ENCODE measurements around the gene SLC4A5. TPM values are rescaled to one million over a fixed set of nuclear protein-coding genes. Genes with fewer than 3 reads are reported as not detected.
A peak's percentile ranks its signal among the peaks of the same experiment; 100 is the strongest.

SLC4A5 gene
- total RNA-seq, 8 experiments from 2014 or later = 0.25 to 5.9 (median 2.8) TPM

- in situ Hi-C loops (cut with MboI; ENCODE audit: low pct_unique_long_range_greater_than_20kb in 2 of 9, low sequenced_read_pairs in 9 of 9, unreplicated experiment in 9 of 9) = loop anchor here in 1 of 9 experiments (10.0 kb wide), 1 partner anchor 61 kb away; no protein-coding TSS in a partner anchor
- Histone ChIP-seq H3K4me1 (replicated peaks in 1 of 2) (no peaks in the 10 kb centered on the region), H3K27ac (no peak overlapping the region), H3K4me3 (no peak overlapping the region)
- ATAC-seq (replicated peaks in 6 of 8) = no peak
- 40 to 100% (median 85%) methylated on average over 1 to 2 of the region's 2 CpGs; no CpG with 5 or more reads in 5 of the 10 experiments for WGBS, 10 experiments
Observed at GRCh38 chr2:74325815-74326214, 17.4 kb downstream of the SLC4A5 start.

GRCh38 chr2:74321737-74322136, 21.5 kb downstream of the SLC4A5 start:
- H3K4me3 ChIP-seq = no peak overlapping the region
- 67 to 100% (median 87%) methylated on average over 1 to 2 of the region's 2 CpGs; no CpG with 5 or more reads in 1 of the 10 experiments for WGBS, 10 experiments
- in situ Hi-C loops (cut with MboI; ENCODE audit: low pct_unique_long_range_greater_than_20kb in 2 of 9, low sequenced_read_pairs in 9 of 9, unreplicated experiment in 9 of 9) = loop anchor here in 1 of 9 experiments (10.0 kb wide), 1 partner anchor 57 kb away; no protein-coding TSS in a partner anchor
- no peaks in the 10 kb centered on the region for H3K4me1 ChIP-seq (replicated peaks in 1 of 2)
- ATAC-seq (replicated peaks in 6 of 8) = no peak
- H3K27ac ChIP-seq = no peak overlapping the region

- in situ Hi-C loops (cut with MboI; ENCODE audit: low pct_unique_long_range_greater_than_20kb in 2 of 9, low sequenced_read_pairs in 9 of 9, unreplicated experiment in 9 of 9) = no loop called here
- ATAC-seq (replicated peaks in 6 of 8) = peak in 1 of 8 experiments; percentile 61
- H3K27ac ChIP-seq = no peak overlapping the region
- H3K4me1 ChIP-seq (replicated peaks in 1 of 2) = no peaks in the 10 kb centered on the region
- H3K4me3 ChIP-seq = no peak overlapping the region
Observed at GRCh38 chr2:74317701-74318100, 25.5 kb downstream of the SLC4A5 start.

- in situ Hi-C loops (cut with MboI; ENCODE audit: low pct_unique_long_range_greater_than_20kb in 2 of 9, low sequenced_read_pairs in 9 of 9, unreplicated experiment in 9 of 9) = no loop called here
- H3K27ac ChIP-seq = no peak overlapping the region
- H3K4me1 ChIP-seq (replicated peaks in 1 of 2) = no peaks in the 10 kb centered on the region
- peak; percentile 19 to 98 (median 52) for ATAC-seq (replicated peaks in 6 of 8)
- WGBS, 10 experiments = 0 to 71% (median 50%) methylated on average over 1 to 6 of the region's 6 CpGs; no CpG with 5 or more reads in 1 of the 10 experiments
- no peak overlapping the region for H3K4me3 ChIP-seq
Observed at GRCh38 chr2:74316627-74317295, 26.5 kb downstream of the SLC4A5 start.

- Histone ChIP-seq H3K4me1 (replicated peaks in 1 of 2) (no peaks in the 10 kb centered on the region), H3K27ac (no peak overlapping the region), H3K4me3 (no peak overlapping the region)
- in situ Hi-C loops (cut with MboI; ENCODE audit: low pct_unique_long_range_greater_than_20kb in 2 of 9, low sequenced_read_pairs in 9 of 9, unreplicated experiment in 9 of 9) = no loop called here
- ATAC-seq (replicated peaks in 6 of 8) = peak in 1 of 8 experiments; percentile 85
- 0 to 100% (median 80%) methylated on average over 1 to 3 of the region's 5 CpGs; no CpG with 5 or more reads in 4 of the 10 experiments for WGBS, 10 experiments
Observed at GRCh38 chr2:74314107-74314506, 29.1 kb downstream of the SLC4A5 start.

GRCh38 chr2:74313497-74313896, 29.7 kb downstream of the SLC4A5 start:
- H3K4me1 ChIP-seq (replicated peaks in 1 of 2) = no peaks in the 10 kb centered on the region
- WGBS, 10 experiments = 0 to 80% (median 66%) methylated on average over 1 to 2 of the region's 2 CpGs; no CpG with 5 or more reads in 5 of the 10 experiments

GRCh38 chr2:74312913-74313312, 30.3 kb downstream of the SLC4A5 start:
- ATAC-seq (replicated peaks in 6 of 8) = no peak
- H3K4me3 ChIP-seq = no peak overlapping the region
- no peak overlapping the region for H3K27ac ChIP-seq
- H3K4me1 ChIP-seq (replicated peaks in 1 of 2) = no peaks in the 10 kb centered on the region
- in situ Hi-C loops (cut with MboI; ENCODE audit: low pct_unique_long_range_greater_than_20kb in 2 of 9, low sequenced_read_pairs in 9 of 9, unreplicated experiment in 9 of 9) = no loop called here

More at GRCh38 chr2:74313497-74313896, 29.7 kb downstream of the SLC4A5 start:
- Histone ChIP-seq H3K27ac (no peak overlapping the region), H3K4me3 (no peak overlapping the region)
- no peak for ATAC-seq (replicated peaks in 6 of 8)
- in situ Hi-C loops (cut with MboI; ENCODE audit: low pct_unique_long_range_greater_than_20kb in 2 of 9, low sequenced_read_pairs in 9 of 9, unreplicated experiment in 9 of 9) = no loop called here

- ATAC-seq (replicated peaks in 6 of 8) = no peak
- in situ Hi-C loops (cut with MboI; ENCODE audit: low pct_unique_long_range_greater_than_20kb in 2 of 9, low sequenced_read_pairs in 9 of 9, unreplicated experiment in 9 of 9) = no loop called here
- Histone ChIP-seq H3K4me3 (no peak overlapping the region), H3K27ac (no peak overlapping the region), H3K4me1 (replicated peaks in 1 of 2) (no peaks in the 10 kb centered on the region)
- 0 to 100% (median 83%) methylated on average over 1 to 4 of the region's 8 CpGs; no CpG with 5 or more reads in 4 of the 10 experiments for WGBS, 10 experiments
Observed at GRCh38 chr2:74307720-74308119, 35.5 kb downstream of the SLC4A5 start.

GRCh38 chr2:74304332-74305148, 38.7 kb downstream of the SLC4A5 start:
- peak in 2 of 8 experiments; percentile 22 to 72 for ATAC-seq (replicated peaks in 6 of 8)

GRCh38 chr2:74302865-74303264, 40.4 kb downstream of the SLC4A5 start:
- no peak for ATAC-seq (replicated peaks in 6 of 8)
- in situ Hi-C loops (cut with MboI; ENCODE audit: low pct_unique_long_range_greater_than_20kb in 2 of 9, low sequenced_read_pairs in 9 of 9, unreplicated experiment in 9 of 9) = no loop called here
- H3K4me1 ChIP-seq (replicated peaks in 1 of 2) = no peaks in the 10 kb centered on the region
- no peak overlapping the region for H3K4me3 ChIP-seq
- 60% methylated on average over 1 of the region's 2 CpGs; no CpG with 5 or more reads in 9 of the 10 experiments for WGBS, 10 experiments
- H3K27ac ChIP-seq = no peak overlapping the region

More at GRCh38 chr2:74304332-74305148, 38.7 kb downstream of the SLC4A5 start:
- no peaks in the 10 kb centered on the region for H3K4me1 ChIP-seq (replicated peaks in 1 of 2)
- 41 to 94% (median 84%) methylated on average over 1 to 5 of the region's 7 CpGs; no CpG with 5 or more reads in 4 of the 10 experiments for WGBS, 10 experiments
- in situ Hi-C loops (cut with MboI; ENCODE audit: low pct_unique_long_range_greater_than_20kb in 2 of 9, low sequenced_read_pairs in 9 of 9, unreplicated experiment in 9 of 9) = no loop called here
- no peak overlapping the region for H3K27ac ChIP-seq
- no peak overlapping the region for H3K4me3 ChIP-seq

- 88 to 100% (median 100%) methylated on average over 1 of the region's 1 CpG; no CpG with 5 or more reads in 6 of the 10 experiments for WGBS, 10 experiments
- Histone ChIP-seq H3K4me1 (replicated peaks in 1 of 2) (no peaks in the 10 kb centered on the region), H3K27ac (no peak overlapping the region), H3K4me3 (no peak overlapping the region)
- in situ Hi-C loops (cut with MboI; ENCODE audit: low pct_unique_long_range_greater_than_20kb in 2 of 9, low sequenced_read_pairs in 9 of 9, unreplicated experiment in 9 of 9) = no loop called here
- ATAC-seq (replicated peaks in 6 of 8) = no peak
Observed at GRCh38 chr2:74301262-74301661, 42.0 kb downstream of the SLC4A5 start.

- 67 to 100% (median 82%) methylated on average over 1 to 2 of the region's 2 CpGs; no CpG with 5 or more reads in 6 of the 10 experiments for WGBS, 10 experiments
- in situ Hi-C loops (cut with MboI; ENCODE audit: low pct_unique_long_range_greater_than_20kb in 2 of 9, low sequenced_read_pairs in 9 of 9, unreplicated experiment in 9 of 9) = no loop called here
- no peak for ATAC-seq (replicated peaks in 6 of 8)
- Histone ChIP-seq H3K4me1 (replicated peaks in 1 of 2) (no peaks in the 10 kb centered on the region), H3K27ac (no peak overlapping the region), H3K4me3 (no peak overlapping the region)
Observed at GRCh38 chr2:74300506-74300905, 42.7 kb downstream of the SLC4A5 start.

GRCh38 chr2:74297950-74298349, 45.3 kb downstream of the SLC4A5 start:
- Histone ChIP-seq H3K27ac (no peak overlapping the region), H3K4me1 (replicated peaks in 1 of 2) (peaks cover 0 to 7% of the 10 kb centered on the region in 2 donors), H3K4me3 (no peak overlapping the region)
- 14 to 100% (median 79%) methylated on average over 1 of the region's 1 CpG; no CpG with 5 or more reads in 2 of the 10 experiments for WGBS, 10 experiments
- ATAC-seq (replicated peaks in 6 of 8) = no peak
- in situ Hi-C loops (cut with MboI; ENCODE audit: low pct_unique_long_range_greater_than_20kb in 2 of 9, low sequenced_read_pairs in 9 of 9, unreplicated experiment in 9 of 9) = no loop called here
